IMR-90 (cell line): ENCODE measurements around the gene SPP1. TPM values are rescaled to one million over a fixed set of nuclear protein-coding genes. Genes with fewer than 3 reads are reported as not detected.

Experiments
- ATAC-seq: fragments of 200-7000 bp; cut with Tn5 transposase; 2 replicates; pipeline ENCODE4 v1.9.1; 2020; ENCODE audit warnings: low read depth, mild to moderate bottlenecking, moderate library complexity
- BruUV-seq: library from RNA; stranded (reverse); fragments of 400-500 nt; replicated peaks from 2 replicates; lab custom pipeline; 2021; lab: Mats Ljungman, UMichigan
- CTCF ChIA-PET: fragments of 300-600 bp; formaldehyde crosslinking; extraction: SDS; loops from one replicate; lab custom pipeline; 2021; ENCODE audit warnings: antibody characterized with exemption; lab: Yijun Ruan, JAX
- POLR2A ChIA-PET: fragments of 300-600 bp; sonication (Branson Sonifier 250); formaldehyde crosslinking; loops from one replicate; lab custom pipeline; 2022; ENCODE audit warnings: antibody characterized with exemption; ENCODE audit not compliant: unreplicated experiment; lab: Charles Lee
- DNase-seq: peaks from one replicate; pipeline ENCODE4 v3.0.0; 2013
- H2AFZ ChIP-seq: replicated peaks from 2 replicates; pipeline ENCODE3; 2013; ENCODE audit warnings: low read length, mild to moderate bottlenecking; ENCODE audit not compliant: poor library complexity
- H2AK5ac ChIP-seq: 2 replicates; pipeline ENCODE4 v1.6.1; 2013; ENCODE audit warnings: low read depth, low read length, inconsistent platforms
- H2AK9ac ChIP-seq: replicated peaks from 2 replicates; pipeline ENCODE3; 2013; ENCODE audit warnings: mild to moderate bottlenecking, low read depth, low read length, moderate library complexity; ENCODE audit not compliant: poor library complexity
- H2BK120ac ChIP-seq: 2 replicates; pipeline ENCODE4 v1.6.1; 2013; ENCODE audit warnings: low read depth, low read length, inconsistent platforms
- H2BK15ac ChIP-seq: 3 replicates; pipeline ENCODE4 v1.6.1; 2013; ENCODE audit warnings: low read depth, low read length, inconsistent platforms
- H2BK20ac ChIP-seq: 2 replicates; pipeline ENCODE4 v1.6.1; 2013; ENCODE audit warnings: low read depth, mild to moderate bottlenecking, inconsistent platforms, low read length, moderate library complexity
- H2BK5ac ChIP-seq: 2 replicates; pipeline ENCODE4 v1.6.1; 2013; ENCODE audit warnings: mild to moderate bottlenecking, low read depth, low read length, inconsistent platforms; ENCODE audit not compliant: poor library complexity, severe bottlenecking
- H3K14ac ChIP-seq: replicated peaks from 2 replicates; pipeline ENCODE4 v1.6.1; 2013; ENCODE audit warnings: low read depth, low read length, inconsistent platforms
- H3K18ac ChIP-seq: 2 replicates; pipeline ENCODE4 v1.6.1; 2013; ENCODE audit warnings: low read depth, low read length, control low read depth
- H3K23ac ChIP-seq: 2 replicates; pipeline ENCODE4 v1.6.1; 2013; ENCODE audit warnings: low read depth, low read length, inconsistent platforms
- H3K27ac ChIP-seq: 2 replicates; pipeline ENCODE4 v1.5.1; 2013; ENCODE audit warnings: mild to moderate bottlenecking, control low read depth, low read length; ENCODE audit not compliant: insufficient read depth
- H3K27me3 ChIP-seq: 2 replicates; pipeline ENCODE4 v1.6.1; 2013; ENCODE audit warnings: low read length; ENCODE audit not compliant: control insufficient read depth, insufficient read depth
- H3K36me3 ChIP-seq: 2 replicates; pipeline ENCODE4 v1.6.1; 2013; ENCODE audit warnings: low read length, mixed read lengths; ENCODE audit not compliant: control insufficient read depth, insufficient read depth
- H3K4ac ChIP-seq: 2 replicates; pipeline ENCODE4 v1.6.1; 2013; ENCODE audit warnings: low read depth, low read length, inconsistent platforms
- H3K4me1 ChIP-seq: 2 replicates; pipeline ENCODE4 v1.6.1; 2013; ENCODE audit warnings: low read length, mixed read lengths; ENCODE audit not compliant: control insufficient read depth, insufficient read depth
- H3K4me2 ChIP-seq: 2 replicates; pipeline ENCODE4 v1.6.1; 2013; ENCODE audit warnings: low read depth, mild to moderate bottlenecking, control low read depth, low read length, moderate library complexity
- H3K4me3 ChIP-seq: 2 replicates; pipeline ENCODE4 v1.5.1; 2013; ENCODE audit warnings: low read depth, mild to moderate bottlenecking, control low read depth, low read length, moderate library complexity; ENCODE audit not compliant: insufficient read depth
- H3K56ac ChIP-seq: 2 replicates; pipeline ENCODE4 v1.6.1; 2013; ENCODE audit warnings: low read length, inconsistent platforms; ENCODE audit not compliant: insufficient read depth; ENCODE audit errors: extremely low read depth
- H3K79me1 ChIP-seq, 2 experiments: 2 replicates each; pipeline ENCODE4 v1.6.1; 2013; ENCODE audit warnings: low read length in 2 of 2, inconsistent platforms in 1 of 2, low read depth in 1 of 2
- H3K9ac ChIP-seq: 2 replicates; pipeline ENCODE4 v1.6.1; 2013; ENCODE audit warnings: low read depth, low read length, control low read depth
- H3K9me1 ChIP-seq: 2 replicates; pipeline ENCODE4 v1.6.1; 2013; ENCODE audit warnings: low read length, inconsistent platforms; ENCODE audit not compliant: insufficient read depth
- H3K9me3 ChIP-seq: 2 replicates; pipeline ENCODE4 v1.6.1; 2013; ENCODE audit warnings: low read length; ENCODE audit not compliant: control insufficient read depth, insufficient read depth
- H4K20me1 ChIP-seq: 2 replicates; pipeline ENCODE4 v1.6.1; 2013; ENCODE audit warnings: low read length, inconsistent platforms; ENCODE audit not compliant: insufficient read depth
- H4K5ac ChIP-seq: 2 replicates; pipeline ENCODE4 v1.6.1; 2013; ENCODE audit warnings: mild to moderate bottlenecking, low read depth, low read length, control low read depth
- H4K8ac ChIP-seq, 2 experiments: 2 replicates each; pipeline ENCODE4 v1.6.1; 2013; ENCODE audit warnings: low read depth in 2 of 2, low read length in 2 of 2, control low read depth in 1 of 2, inconsistent platforms in 1 of 2
- H4K91ac ChIP-seq: 2 replicates; pipeline ENCODE4 v1.6.1; 2013; ENCODE audit warnings: low read depth, low read length, inconsistent platforms; ENCODE audit not compliant: insufficient read depth
- BHLHE40 ChIP-seq: fragments of 150-350 bp; IDR thresholded peaks from 2 replicates; pipeline ENCODE4 v1.6.1; 2016; ENCODE audit warnings: mild to moderate bottlenecking, low read depth, low read length
- CEBPB ChIP-seq: IDR thresholded peaks from 2 replicates; pipeline ENCODE4 v1.6.1; 2012; ENCODE audit warnings: low read depth, low read length, improper control_type of control experiment
- CHD1 ChIP-seq: IDR thresholded peaks from 2 replicates; pipeline ENCODE4 v1.6.1; 2012; ENCODE audit warnings: low read depth, low read length, improper control_type of control experiment
- CTCF ChIP-seq: conservative IDR thresholded peaks from 2 replicates; pipeline ENCODE4 v1.5.1; 2012; ENCODE audit warnings: mild to moderate bottlenecking, low read depth, low read length, improper control_type of control experiment
- ELK1 ChIP-seq: fragments of 150-350 bp; IDR thresholded peaks from 2 replicates; pipeline ENCODE4 v1.6.1; 2016; ENCODE audit warnings: low read depth, mild to moderate bottlenecking, low read length, moderate library complexity, borderline replicate concordance
- FOS ChIP-seq: fragments of 150-350 bp; IDR thresholded peaks from 2 replicates; pipeline ENCODE4 v1.6.1; 2016; ENCODE audit warnings: low read depth, low read length
- MAFK ChIP-seq: IDR thresholded peaks from 2 replicates; pipeline ENCODE4 v1.6.1; 2012; ENCODE audit warnings: low read depth, low read length, improper control_type of control experiment
- MAZ ChIP-seq: IDR thresholded peaks from 2 replicates; pipeline ENCODE4 v1.6.1; 2012; ENCODE audit warnings: low read depth, mild to moderate bottlenecking, low read length, improper control_type of control experiment, moderate library complexity, borderline replicate concordance
- MXI1 ChIP-seq: IDR thresholded peaks from 2 replicates; pipeline ENCODE4 v1.6.1; 2012; ENCODE audit warnings: low read depth, mild to moderate bottlenecking, low read length, moderate library complexity, borderline replicate concordance
- NFE2L2 ChIP-seq: fragments of 150-350 bp; IDR thresholded peaks from 2 replicates; pipeline ENCODE4 v1.6.1; 2016; ENCODE audit warnings: low read depth, mild to moderate bottlenecking, low read length
- RAD21 ChIP-seq: IDR thresholded peaks from 2 replicates; pipeline ENCODE4 v1.6.1; 2012; ENCODE audit warnings: low read length, improper control_type of control experiment
- RCOR1 ChIP-seq: IDR thresholded peaks from 2 replicates; pipeline ENCODE4 v1.6.1; 2012; ENCODE audit warnings: mild to moderate bottlenecking, low read length, improper control_type of control experiment; ENCODE audit not compliant: insufficient replicate concordance
- RFX5 ChIP-seq: IDR thresholded peaks from 2 replicates; pipeline ENCODE4 v1.8.0; 2012; ENCODE audit warnings: low read depth, mild to moderate bottlenecking, low read length, moderate library complexity
- SMC3 ChIP-seq: fragments of 150-350 bp; IDR thresholded peaks from 2 replicates; pipeline ENCODE4 v1.6.1; 2016; ENCODE audit warnings: low read depth, mild to moderate bottlenecking, antibody characterized with exemption, low read length, moderate library complexity
- WGBS, 2 experiments: methylation state at CpG; one replicate each; pipeline versions ENCODE4 v1.1.5 to v1.1.7; 2013; ENCODE audit warnings: missing lambda C conversion rate in 2 of 2; ENCODE audit not compliant: insufficient read length in 1 of 2; ENCODE audit errors: extremely low coverage in 2 of 2; 5-methylcytosine and 5-hydroxymethylcytosine counted together
- dilution Hi-C: fragments of 300-500 bp; cut with HindIII; formaldehyde crosslinking; loops from one replicate; pipeline ENCODE4 v1.14.3; 2018; ENCODE audit warnings: low sequenced_read_pairs; ENCODE audit not compliant: unreplicated experiment
- in situ Hi-C: fragments of 300-500 bp; cut with MboI; formaldehyde crosslinking; loops from 3 replicates; pipeline ENCODE4 v1.14.3; 2019; ENCODE audit warnings: low sequenced_read_pairs, inconsistent platforms, mixed read lengths
- intact Hi-C: fragments of 100-400 bp; cut with micrococcal nuclease; formaldehyde crosslinking; loops from 2 replicates; pipeline ENCODE4 v1.10.0; 2022
- polyA plus RNA-seq, 3 experiments: library from polyadenylated mRNA; depleted of rRNA; stranded (reverse); fragments of >200 nt; gene quantifications; 2 replicates each; pipeline ENCODE4 v1.2.3, GENCODE V29; 2012; ENCODE audit warnings: low replicate concordance in 1 of 3
- total RNA-seq: library from RNA; depleted of rRNA; stranded (reverse); fragments of >200 nt; gene quantifications from 2 replicates; pipeline ENCODE4 v1.2.3, GENCODE V29; 2012

Gene SPP1
- total and polyA plus RNA-seq, 2 of the 4 experiments (the other 2 are of a cell fraction) = 0.18 to 0.50 TPM

- in situ Hi-C loops = loop anchor here (10.0 kb wide), 1 partner anchor 125 kb away; no protein-coding TSS in a partner anchor
- dilution Hi-C loops = no loop called here
Measured at GRCh38 chr4:87979810-87980209, 4.3 kb downstream of the SPP1 start.

More at GRCh38 chr4:87979810-87980209, 4.3 kb downstream of the SPP1 start:
- CTCF ChIA-PET = no interaction called here
- H3K27me3 ChIP-seq = peaks cover 7% of the 10 kb centered on the region
- no peak overlapping the region for H2BK20ac ChIP-seq
- no peaks in the 10 kb centered on the region for H3K79me1 ChIP-seq
- POLR2A ChIA-PET = no interaction called here
- no peak overlapping the region for H2BK120ac ChIP-seq
- no peak overlapping the region for H3K9ac ChIP-seq
- no peak overlapping the region for H3K27ac ChIP-seq
- no peak overlapping the region for H4K91ac ChIP-seq
- H4K8ac ChIP-seq = no peak overlapping the region
- H2AFZ ChIP-seq = no peak overlapping the region
- H3K56ac ChIP-seq = no peak overlapping the region
- no peak overlapping the region for H2AK9ac ChIP-seq
- H2AK5ac ChIP-seq = no peak overlapping the region
- no peak overlapping the region for H3K18ac ChIP-seq
- no peaks in the 10 kb centered on the region for H3K4me1 ChIP-seq
- no peak overlapping the region for H3K14ac ChIP-seq
- ATAC-seq (no peak), DNase-seq (no peak)
- no peak overlapping the region for H4K5ac ChIP-seq
- H3K9me3 ChIP-seq = no peaks in the 10 kb centered on the region
- no peaks in the 10 kb centered on the region for H4K20me1 ChIP-seq
- no CpG with 5 or more reads among the region's 1 CpG for WGBS, 2 experiments
- intact Hi-C loops = no loop called here
- no peaks in the 10 kb centered on the region for H3K9me1 ChIP-seq
- H2BK5ac ChIP-seq = no peak overlapping the region
- no TSS peak for BruUV-seq
- no peak overlapping the region for H3K4me2 ChIP-seq
- no peak overlapping the region for H3K23ac ChIP-seq
- no peak overlapping the region for H3K4me3 ChIP-seq
- H2BK15ac ChIP-seq = no peak overlapping the region
- H3K36me3 ChIP-seq = no peaks in the 10 kb centered on the region
- TF ChIP-seq RCOR1 (no peak), NFE2L2 (no peak), MAZ (no peak), CTCF (no peak), BHLHE40 (no peak), MXI1 (no peak), MAFK (no peak), RAD21 (no peak), FOS (no peak), RFX5 (no peak), ELK1 (no peak), CHD1 (no peak), SMC3 (no peak), CEBPB (no peak)
- H3K4ac ChIP-seq = no peak overlapping the region
